CD4-positive, alpha-beta T cell treated with Interleukin-15 for 4 hours (primary cell): Measurements from ENCODE around the gene UBE2N.

ENCODE experiments used
- DNase-seq: peaks from one replicate; pipeline ENCODE4 v3.0.0-alpha.2; 2020; ENCODE audit warnings: low spot score

The UBE2N gene

DNA sequence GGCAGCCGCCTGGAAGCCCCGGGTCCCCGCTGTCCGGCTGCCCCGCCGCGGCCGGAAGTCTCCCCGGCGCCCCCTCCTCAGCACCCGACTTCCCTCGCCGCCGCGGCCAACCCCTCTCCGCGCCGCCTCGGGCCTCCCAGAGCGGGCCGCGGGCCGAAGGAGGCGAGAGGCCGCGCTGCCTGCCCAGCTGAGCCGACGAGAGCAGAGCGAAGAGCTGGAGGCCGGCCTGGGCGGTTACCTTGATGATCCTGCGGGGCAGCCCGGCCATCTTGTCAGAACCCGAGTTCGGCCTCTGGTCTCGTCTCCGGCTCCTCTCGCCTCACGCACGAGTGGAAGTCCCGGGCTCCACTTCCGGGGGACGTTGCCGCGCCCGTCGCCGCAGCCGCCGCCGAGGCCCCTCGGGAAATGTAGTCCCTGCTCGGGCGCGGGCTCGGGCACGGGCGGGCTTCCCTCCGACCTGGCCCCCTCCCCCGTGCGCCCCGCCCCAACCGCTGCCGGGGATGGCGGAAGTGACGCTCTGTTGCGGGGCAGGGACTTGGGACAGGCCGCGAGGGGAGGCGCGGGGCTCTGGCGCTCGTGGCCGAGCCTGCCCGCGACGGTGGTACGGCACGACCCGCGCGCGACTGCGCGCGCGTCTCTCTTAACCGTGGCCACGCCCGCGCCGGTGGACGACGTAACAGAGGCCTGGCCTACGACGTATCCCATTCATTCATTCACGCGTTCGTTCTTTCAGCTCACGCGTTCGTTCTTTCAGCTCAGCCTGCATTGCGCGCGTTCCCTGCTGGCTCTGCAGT, at the start of gene UBE2N:
TSS of gene UBE2N (minus strand) at position 331 of the 794 bp plus-strand sequence. CDS start at position 268, 63 bp downstream.
- peak; percentile 94 for DNase-seq

DNA sequence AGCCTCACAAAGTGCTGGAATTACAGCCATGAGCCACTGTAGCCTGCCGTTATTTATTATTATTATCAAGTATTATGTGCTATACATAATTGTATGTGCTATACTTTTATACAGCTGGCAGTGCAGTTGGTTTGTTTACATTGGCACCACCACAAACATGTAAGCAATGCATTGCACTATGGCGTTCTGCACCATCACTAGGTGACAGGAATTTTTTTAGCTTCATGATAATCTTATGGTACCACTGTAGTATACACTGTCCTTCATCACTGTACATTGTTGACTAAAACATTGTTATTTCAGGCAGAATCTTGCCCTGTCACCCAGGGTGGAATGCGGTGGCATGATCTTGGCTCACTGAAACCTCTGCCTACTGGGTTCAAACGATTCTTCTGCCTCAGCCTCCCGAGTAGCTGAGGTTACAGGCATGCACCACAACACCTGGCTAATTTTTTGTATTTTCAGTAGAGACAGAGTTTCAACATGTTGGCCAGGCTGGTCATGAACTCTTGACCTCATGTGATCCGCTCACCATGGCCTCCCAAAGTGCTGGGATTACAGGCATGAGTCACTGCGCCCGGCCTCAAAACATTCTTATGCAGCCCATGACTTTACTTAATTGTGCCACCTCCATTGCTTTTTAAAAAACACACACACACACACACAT, 42.7 kb upstream of the UBE2N start:
- no peak for DNase-seq

DNA sequence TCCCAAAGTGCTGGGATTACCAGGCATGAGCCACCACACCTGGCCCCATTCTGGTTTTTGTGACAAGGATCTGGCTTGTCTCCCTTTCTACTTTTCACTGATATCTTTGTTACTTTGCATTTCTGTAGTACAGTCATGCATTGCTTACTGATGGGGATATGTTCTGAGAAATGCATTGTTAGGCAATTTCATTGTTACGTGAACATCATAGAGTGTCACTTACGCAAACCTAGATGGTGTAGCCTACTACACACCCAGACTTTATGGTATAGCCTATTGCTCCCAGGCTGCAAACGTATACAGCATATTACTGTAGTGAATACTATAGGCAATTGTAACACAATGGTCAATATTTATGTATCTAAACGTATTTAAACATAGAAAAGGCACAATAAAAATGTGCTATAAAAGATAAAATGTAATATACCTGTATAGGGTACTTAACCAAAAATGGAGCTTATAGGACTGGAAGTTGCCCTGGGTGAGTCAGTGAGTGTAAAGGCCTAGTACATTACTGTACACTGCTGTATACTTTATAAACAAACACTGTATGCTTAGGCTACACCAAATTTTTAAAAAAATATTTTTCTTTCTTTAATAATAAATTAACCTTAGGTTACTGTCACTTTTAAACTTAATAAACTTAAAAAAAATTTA, 41.5 kb upstream of the UBE2N start:
- DNase-seq = no peak

- DNase-seq = no peak
Observed at GRCh38 chr12:93482721-93483120, 41.0 kb upstream of the UBE2N start.

DNA sequence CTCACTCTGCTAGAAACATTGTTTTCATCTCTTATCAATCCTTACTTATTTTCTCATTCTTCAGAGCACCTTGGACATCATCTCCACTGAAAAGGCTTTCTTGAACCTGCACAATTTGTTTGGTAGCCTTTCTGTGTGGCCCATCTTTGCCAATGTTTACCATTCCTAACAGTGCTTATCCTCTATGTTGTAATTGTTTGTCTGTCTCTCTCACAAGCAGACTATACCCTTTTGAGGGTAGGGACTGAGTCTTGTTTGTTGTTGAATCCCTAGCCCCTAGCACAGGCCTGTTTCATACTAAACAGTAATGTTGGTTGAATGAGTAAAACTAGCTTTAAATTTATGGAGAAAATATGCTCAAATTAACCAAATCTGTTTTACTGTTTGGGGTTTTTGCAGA, 34.8 kb upstream of the UBE2N start:
- DNase-seq = no peak

GRCh38 chr12:93469386-93469785, 27.6 kb upstream of the UBE2N start:
- DNase-seq = no peak

DNA sequence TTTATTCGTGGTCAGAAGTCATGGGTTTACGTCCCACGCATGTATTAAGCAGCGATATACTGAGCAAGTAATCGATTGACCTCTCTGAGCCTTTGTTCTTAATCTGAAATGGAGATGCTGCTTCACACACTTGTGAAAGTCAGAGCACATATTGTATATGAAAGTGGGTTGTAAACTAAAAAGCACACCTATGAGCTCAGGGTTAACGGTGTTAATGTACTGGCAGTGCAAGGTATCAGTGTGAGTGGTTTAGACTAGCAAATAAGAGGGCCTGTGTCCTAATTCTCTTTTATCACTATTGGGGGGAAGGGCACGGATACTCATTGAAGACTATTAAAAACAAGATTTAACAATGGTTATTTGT, 26.2 kb upstream of the UBE2N start:
- DNase-seq = no peak

GRCh38 chr12:93467351-93468007, 25.7 kb upstream of the UBE2N start, which contains the start of gene MRPL42:
Gene MRPL42 (plus strand): TSS chr12:93467514. CDS start chr12:93469286, 1,772 bp downstream.
- peak; percentile 94 for DNase-seq

DNA sequence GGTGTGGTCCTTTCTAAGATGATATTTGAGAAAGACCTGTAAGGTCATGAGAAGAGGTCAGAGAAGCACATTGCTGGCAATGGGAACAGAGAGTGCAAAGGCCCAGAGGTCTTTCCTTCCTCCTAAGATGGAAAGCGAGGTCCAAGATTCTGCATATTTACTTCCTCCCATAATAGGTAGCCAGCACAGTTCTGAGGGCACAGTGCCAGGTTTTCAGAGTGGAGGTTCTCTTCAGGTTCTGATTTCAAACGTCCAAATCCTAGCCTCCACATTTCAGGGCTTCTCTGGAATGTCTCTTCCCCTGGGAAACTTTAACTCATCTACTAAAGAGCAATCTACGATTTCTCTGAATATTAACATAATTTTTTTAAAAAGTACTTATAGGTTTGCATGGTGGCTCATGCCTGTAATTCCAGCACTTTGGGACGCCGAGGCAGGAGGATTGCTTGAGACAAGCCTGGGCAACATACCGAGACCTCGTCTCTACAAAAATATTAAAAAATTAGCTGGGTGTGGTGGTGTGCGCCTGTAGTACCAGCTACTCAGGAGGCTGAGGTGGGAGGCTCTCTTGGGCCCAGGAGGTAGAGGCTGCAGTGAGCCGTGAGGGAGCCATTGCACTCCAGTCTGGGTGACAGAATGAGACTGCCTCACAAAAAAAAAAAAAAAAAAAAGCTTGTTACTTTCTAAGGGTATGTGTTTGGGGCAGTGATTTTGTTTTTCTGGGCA, 25.0 kb upstream of the UBE2N start:
- no peak for DNase-seq

DNA sequence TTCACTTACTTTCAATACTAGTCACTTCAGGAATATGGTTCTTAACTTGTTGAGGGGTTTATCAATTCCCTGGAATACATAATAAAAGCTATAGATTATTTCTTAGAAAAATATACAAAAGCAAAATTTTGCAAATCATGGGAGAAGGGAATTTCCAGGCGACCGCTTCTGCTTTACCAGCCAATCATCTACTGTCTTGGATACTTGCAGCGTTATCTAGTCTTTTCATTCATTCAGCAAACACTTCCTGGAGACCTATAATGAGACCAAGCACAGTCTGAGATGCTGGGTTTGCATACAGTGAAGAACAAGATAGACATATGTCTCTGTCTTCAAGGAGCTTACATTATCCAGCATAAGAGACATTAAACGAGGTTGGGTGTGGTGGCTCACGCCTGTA, 24.1 kb upstream of the UBE2N start:
- no peak for DNase-seq

DNA sequence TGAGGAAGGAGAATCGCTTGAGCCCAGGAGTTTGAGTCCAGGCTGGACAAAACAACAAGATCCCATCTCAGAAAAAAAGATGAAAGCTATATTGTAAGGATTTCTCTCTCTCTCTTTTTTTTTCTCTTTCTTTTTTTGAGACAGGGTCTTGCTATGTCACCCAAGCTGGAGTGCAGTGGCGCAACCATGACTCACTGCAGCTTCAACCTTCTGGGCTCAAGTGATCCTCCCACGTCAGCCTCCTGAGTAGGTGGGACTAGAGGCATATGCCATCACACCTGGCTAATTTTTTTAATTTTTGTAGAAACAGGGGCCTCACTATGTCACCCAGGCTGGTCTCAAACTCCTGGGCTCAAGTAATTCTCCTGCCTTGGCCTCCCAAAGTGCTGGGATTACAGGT, 19.8 kb upstream of the UBE2N start:
- DNase-seq = no peak

GRCh38 chr12:93460902-93461301, 19.2 kb upstream of the UBE2N start:
- no peak for DNase-seq

DNA sequence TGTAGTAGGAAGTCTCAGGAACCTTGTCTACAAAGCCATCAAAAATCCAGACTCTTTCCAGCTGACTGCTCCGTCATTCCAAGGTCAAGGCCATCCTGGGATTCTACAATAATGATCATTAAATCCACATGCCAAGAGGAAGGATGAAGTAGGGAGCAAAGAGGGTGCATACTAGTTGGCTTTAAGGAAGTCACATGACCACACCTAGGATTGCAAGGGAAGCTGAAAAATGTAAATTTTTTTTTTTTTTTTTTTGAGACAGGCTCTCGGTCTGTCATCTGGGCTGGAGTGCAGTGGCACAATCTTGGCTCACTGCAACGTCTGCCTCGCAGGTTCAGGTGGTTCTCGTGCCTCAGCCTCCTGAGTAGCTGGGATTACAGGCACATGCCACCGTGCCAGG, 18.3 kb upstream of the UBE2N start:
- no peak for DNase-seq

DNA sequence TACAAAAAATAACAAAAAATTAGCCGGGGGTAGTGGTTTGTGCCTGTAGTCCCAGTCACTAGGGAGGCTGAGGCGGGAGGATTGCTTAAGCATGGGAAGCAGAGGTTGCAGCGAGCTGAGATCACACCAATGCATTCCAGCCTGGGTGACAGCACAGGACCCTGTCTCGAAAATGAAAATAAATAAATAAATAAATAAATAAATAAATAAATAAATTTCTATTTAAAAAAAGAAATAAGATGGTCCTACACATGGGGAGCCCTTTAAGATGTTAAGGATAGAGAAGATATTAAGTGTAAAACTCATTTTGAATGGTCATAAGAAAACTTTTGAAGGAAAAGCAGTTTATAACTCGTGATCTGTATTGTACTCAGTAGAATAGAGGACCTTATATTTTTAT, 17.4 kb upstream of the UBE2N start:
- DNase-seq = no peak

GRCh38 chr12:93456077-93456476, 14.3 kb upstream of the UBE2N start:
- DNase-seq = no peak

DNA sequence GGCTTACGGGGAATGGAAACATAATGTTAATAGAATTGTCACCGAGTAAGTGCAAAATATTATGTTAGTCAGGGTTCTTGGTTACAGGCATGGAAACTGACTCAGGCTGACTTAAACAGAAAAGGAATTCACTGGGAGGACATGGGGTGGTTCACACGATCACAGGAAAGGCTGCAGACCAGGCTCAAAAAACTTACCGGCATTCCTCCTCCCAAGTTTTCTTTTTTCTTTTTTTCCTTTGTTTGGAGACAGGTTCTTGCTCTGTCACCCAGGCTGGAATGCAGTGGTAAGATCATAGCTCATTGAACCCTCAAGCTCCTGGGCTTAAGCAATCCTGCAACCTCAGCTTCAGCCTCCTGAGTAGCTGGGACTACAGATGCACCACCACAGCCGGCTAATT, 11.9 kb upstream of the UBE2N start:
- no peak for DNase-seq

DNA sequence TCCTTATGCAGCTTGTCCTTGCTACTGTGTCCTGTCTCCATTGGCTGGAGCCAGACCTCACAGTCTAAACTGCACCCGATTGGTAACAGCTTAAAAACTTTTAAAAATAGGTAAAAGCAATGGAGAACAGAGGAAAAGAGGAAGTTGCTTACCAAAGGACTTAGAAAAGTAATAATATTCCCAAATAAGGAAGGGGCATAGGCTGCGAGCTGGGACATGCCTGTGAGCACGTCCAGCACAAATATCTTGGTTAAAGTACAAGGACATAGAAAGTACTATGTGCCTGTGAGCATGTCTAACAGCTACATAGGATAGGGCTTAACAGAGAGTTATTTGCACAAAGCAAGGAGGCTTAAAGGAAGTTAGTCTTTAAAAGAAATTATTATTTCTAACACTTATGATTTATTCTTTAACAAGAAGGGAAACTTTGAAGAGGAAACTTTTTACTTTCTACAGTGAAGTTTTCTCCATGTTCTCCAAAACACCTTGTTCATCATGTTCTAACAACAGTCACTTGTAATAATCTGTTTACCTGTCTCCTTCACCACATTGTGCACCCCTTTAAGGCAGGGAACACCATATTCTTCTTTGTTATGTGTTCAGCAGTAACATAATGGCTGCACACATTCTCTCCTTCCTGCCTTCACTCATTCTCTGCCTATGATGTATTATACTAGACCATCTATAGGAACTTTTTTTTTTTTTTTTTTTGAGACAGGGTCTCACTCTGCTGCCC, 9.8 kb upstream of the UBE2N start:
- no peak for DNase-seq

DNA sequence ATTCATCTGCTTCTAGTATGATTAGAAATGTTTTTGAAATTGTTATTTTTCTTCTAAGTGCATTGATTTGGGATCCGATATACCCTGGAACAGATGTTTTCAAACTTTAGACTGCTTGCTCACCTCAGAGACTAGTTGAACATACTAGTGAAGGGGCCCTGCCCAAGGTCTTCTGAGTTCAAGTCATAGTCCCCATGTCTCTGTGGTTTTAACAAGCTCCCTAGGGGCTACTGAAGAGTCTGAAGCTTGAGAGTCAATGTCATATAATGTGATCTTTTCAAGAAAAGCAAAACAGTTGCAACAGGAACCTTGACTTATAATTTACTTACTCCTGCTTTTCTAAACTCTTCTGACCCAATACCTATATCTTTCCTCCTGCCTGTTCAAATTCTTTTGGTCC, 7.5 kb upstream of the UBE2N start:
- DNase-seq = no peak

GRCh38 chr12:93448796-93449195, 7.0 kb upstream of the UBE2N start:
- no peak for DNase-seq

GRCh38 chr12:93447555-93448290, 6.0 kb upstream of the UBE2N start:
- DNase-seq = no peak

GRCh38 chr12:93443576-93443975, 1.8 kb upstream of the UBE2N start:
- no peak for DNase-seq
